Activated T-cell treated with anti-CD3 and anti-CD28 coated beads for 4 hours (primary cell): ENCODE measurements around the gene PDZD4.
A peak's percentile ranks its signal among the peaks of the same experiment; 100 is the strongest.
"Not testable (repeated sequence)": the region's sequence is repeated elsewhere in the genome, so short reads cannot be mapped to it uniquely, and the experiment has no call there.

Experiments
- DNase-seq: peaks from one replicate; pipeline ENCODE4 v3.0.0-alpha.2; 2020

Gene PDZD4

GRCh38 chrX:153831429-153832150 lies 1.2 kb upstream of the PDZD4 start:
- no peak for DNase-seq

- DNase-seq: no peak
Measured at GRCh38 chrX:153830640-153831428, 490 bp upstream of the PDZD4 start.

GRCh38 chrX:153829549-153829798 lies 870 bp downstream of the PDZD4 start:
- no peak for DNase-seq

- DNase-seq: no peak
Measured at GRCh38 chrX:153828723-153829548, 1.4 kb downstream of the PDZD4 start.

GRCh38 chrX:153828308-153828707 lies 2.0 kb downstream of the PDZD4 start:
- DNase-seq: no peak

- DNase-seq: no peak
Measured at GRCh38 chrX:153827903-153828302, 2.4 kb downstream of the PDZD4 start.

GRCh38 chrX:153827016-153827415 lies 3.3 kb downstream of the PDZD4 start:
- no peak for DNase-seq

GRCh38 chrX:153825042-153825441 lies 5.3 kb downstream of the PDZD4 start:
- DNase-seq: no peak

- DNase-seq: no peak
Measured at GRCh38 chrX:153824348-153824747, 6.0 kb downstream of the PDZD4 start.

GRCh38 chrX:153821066-153821465 lies 9.3 kb downstream of the PDZD4 start:
- DNase-seq: no peak

- DNase-seq: no peak
Measured at GRCh38 chrX:153820601-153821000, 9.7 kb downstream of the PDZD4 start.

- DNase-seq: no peak
Measured at GRCh38 chrX:153819384-153820040, 10.8 kb downstream of the PDZD4 start.

- peak; percentile 29 for DNase-seq
Measured at GRCh38 chrX:153818571-153819383, 11.6 kb downstream of the PDZD4 start.

GRCh38 chrX:153818064-153818463 lies 12.3 kb downstream of the PDZD4 start:
- not testable (repeated sequence) for DNase-seq

GRCh38 chrX:153816831-153817690 lies 13.3 kb downstream of the PDZD4 start:
- DNase-seq: no peak

- no peak for DNase-seq
Measured at GRCh38 chrX:153814591-153815315, 15.6 kb downstream of the PDZD4 start.

- no peak for DNase-seq
Measured at GRCh38 chrX:153813161-153813560, 17.2 kb downstream of the PDZD4 start.

GRCh38 chrX:153812220-153812619 lies 18.1 kb downstream of the PDZD4 start:
- DNase-seq: no peak

GRCh38 chrX:153807976-153808375 lies 22.4 kb downstream of the PDZD4 start:
- no peak for DNase-seq

- no peak for DNase-seq
Measured at GRCh38 chrX:153806999-153807575, 23.3 kb downstream of the PDZD4 start.
